HFFc6 (cell line): ENCODE data around the gene PIGBOS1. TPM values are rescaled to one million over a fixed set of nuclear protein-coding genes. Genes with fewer than 3 reads are reported as not detected.
A peak's percentile ranks its signal among the peaks of the same experiment; 100 is the strongest.

ENCODE experiments used
- DNase-seq: peaks from one replicate; pipeline ENCODE4 v3.0.0-alpha.2; 2018
- H3K27ac Mint-ChIP-seq: 2 replicates; pipeline ENCODE4 v1.8.0; 2020; ENCODE audit warnings: mild to moderate bottlenecking, mixed read lengths
- H3K27me3 Mint-ChIP-seq: 2 replicates; pipeline ENCODE4 v1.8.0; 2021; ENCODE audit warnings: mild to moderate bottlenecking, moderate library complexity, mixed read lengths; ENCODE audit not compliant: insufficient read depth
- H3K36me3 Mint-ChIP-seq: 2 replicates; pipeline ENCODE4 v1.8.0; 2021; ENCODE audit warnings: low read depth, mixed read lengths
- H3K4me1 Mint-ChIP-seq: 2 replicates; pipeline ENCODE4 v1.8.0; 2020; ENCODE audit warnings: low read depth, mixed read lengths
- H3K4me3 Mint-ChIP-seq: 2 replicates; pipeline ENCODE4 v1.8.0; 2020; ENCODE audit warnings: mild to moderate bottlenecking, moderate library complexity, mixed read lengths
- H3K9me3 Mint-ChIP-seq: 2 replicates; pipeline ENCODE4 v1.8.0; 2020; ENCODE audit warnings: mild to moderate bottlenecking, mixed read lengths
- total RNA-seq, 6 experiments: library from RNA; stranded (reverse); fragmentation: NEBNext Ultra II Directional; extraction: Animal tissue kit (Norgen Biotek cat#: 25700); gene quantifications; 2 replicates in 1 of 6; 3 replicates in 5 of 6; pipeline ENCODE4 v1.2.3, GENCODE V29; 2021
- TF ChIP-seq, protein P1 (sequence below): fragments of 200-600 bp; sonication (generic); IDR thresholded peaks from 2 replicates; pipeline ENCODE4 v1.5.0; 2021; ENCODE audit warnings: antibody characterized with exemption, mild to moderate bottlenecking

Gene PIGBOS1
- total RNA-seq, 6 experiments from 2014 or later = 7.8 to 11.0 (median 8.4) TPM

DNA sequence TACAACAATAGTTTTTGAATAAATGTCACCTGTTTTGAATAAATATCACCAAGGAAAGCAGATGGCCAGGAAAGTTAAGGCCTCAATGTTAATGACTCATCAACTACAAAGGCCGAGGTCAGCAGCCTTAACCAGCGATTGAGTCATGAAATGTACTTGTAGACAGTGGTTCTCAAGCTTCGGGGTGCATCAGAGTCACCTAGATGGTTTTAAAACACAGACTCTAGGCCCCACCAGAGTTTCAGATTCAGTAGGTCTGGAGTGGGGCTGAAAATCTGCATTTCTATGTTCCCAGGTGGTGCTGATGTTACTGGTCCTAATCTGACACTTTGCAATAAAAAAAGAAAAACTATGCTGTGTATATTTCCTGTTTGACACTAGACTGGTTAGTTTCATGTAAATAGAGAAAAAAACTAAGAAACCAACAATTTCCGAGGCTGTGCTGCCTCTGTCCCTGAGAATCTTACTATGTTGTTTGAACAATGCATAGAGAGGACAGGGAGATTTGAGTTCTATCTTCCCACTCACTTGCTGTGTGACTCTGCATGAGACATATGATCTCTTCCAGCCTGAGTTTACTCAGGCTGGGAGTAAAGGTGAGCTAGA, 39.1 kb downstream of the PIGBOS1 start:
- peak overlapping the region; percentile 86 for H3K27ac Mint-ChIP-seq

DNA sequence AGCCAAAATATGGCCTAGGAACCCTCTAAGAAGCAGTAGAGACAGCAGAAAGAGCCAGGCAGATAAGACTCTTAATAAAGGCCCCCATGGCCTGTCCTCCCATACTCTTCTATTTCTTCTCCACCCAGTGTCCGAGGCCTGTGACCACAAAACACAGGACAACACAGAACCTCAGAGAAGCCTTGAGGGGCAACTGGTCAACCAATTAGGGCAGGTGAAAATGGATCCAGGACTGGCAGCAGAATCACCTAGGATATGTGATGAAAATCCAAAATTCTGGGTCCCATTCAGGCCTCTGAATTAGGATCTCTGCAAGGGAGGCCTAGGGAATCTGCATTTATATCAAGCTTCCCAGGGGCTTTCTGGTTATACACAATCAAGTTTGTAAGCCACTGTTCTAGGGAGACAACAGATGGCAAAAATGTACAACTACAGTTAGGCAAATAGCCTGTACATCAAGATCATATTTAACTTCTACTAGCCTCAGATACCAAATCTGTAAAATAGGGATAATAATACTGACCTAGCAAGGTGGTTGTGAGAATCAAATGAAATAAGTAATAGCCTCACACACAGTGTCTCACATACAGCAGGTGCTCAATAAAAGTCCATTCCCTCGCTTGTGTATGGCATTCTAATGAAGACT, 39.7 kb downstream of the PIGBOS1 start:
- Mint-ChIP-seq H3K4me1 (peaks cover 51% of the 10 kb centered on the region), H3K27ac (peak overlapping the region; percentile 86), H3K27me3 (peaks cover 5% of the 10 kb centered on the region; the same call in 1 of the 2 replicates), H3K4me3 (no peak overlapping the region), H3K9me3 (no peaks in the 10 kb centered on the region), H3K36me3 (no peaks in the 10 kb centered on the region)
- DNase-seq = no peak
- TF ChIP-seq, protein P1, sequence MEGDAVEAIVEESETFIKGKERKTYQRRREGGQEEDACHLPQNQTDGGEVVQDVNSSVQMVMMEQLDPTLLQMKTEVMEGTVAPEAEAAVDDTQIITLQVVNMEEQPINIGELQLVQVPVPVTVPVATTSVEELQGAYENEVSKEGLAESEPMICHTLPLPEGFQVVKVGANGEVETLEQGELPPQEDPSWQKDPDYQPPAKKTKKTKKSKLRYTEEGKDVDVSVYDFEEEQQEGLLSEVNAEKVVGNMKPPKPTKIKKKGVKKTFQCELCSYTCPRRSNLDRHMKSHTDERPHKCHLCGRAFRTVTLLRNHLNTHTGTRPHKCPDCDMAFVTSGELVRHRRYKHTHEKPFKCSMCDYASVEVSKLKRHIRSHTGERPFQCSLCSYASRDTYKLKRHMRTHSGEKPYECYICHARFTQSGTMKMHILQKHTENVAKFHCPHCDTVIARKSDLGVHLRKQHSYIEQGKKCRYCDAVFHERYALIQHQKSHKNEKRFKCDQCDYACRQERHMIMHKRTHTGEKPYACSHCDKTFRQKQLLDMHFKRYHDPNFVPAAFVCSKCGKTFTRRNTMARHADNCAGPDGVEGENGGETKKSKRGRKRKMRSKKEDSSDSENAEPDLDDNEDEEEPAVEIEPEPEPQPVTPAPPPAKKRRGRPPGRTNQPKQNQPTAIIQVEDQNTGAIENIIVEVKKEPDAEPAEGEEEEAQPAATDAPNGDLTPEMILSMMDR = no peak

More for the DNA sequence above, 39.1 kb downstream of the PIGBOS1 start:
- Mint-ChIP-seq H3K36me3 (no peaks in the 10 kb centered on the region), H3K4me1 (peaks cover 51% of the 10 kb centered on the region), H3K9me3 (no peaks in the 10 kb centered on the region), H3K27me3 (peaks cover 5% of the 10 kb centered on the region; the same call in 1 of the 2 replicates), H3K4me3 (peak overlapping the region; percentile 30; the same call in 1 of the 2 replicates)
- TF ChIP-seq, protein P1 = no peak
- DNase-seq = peak; percentile 85

DNA sequence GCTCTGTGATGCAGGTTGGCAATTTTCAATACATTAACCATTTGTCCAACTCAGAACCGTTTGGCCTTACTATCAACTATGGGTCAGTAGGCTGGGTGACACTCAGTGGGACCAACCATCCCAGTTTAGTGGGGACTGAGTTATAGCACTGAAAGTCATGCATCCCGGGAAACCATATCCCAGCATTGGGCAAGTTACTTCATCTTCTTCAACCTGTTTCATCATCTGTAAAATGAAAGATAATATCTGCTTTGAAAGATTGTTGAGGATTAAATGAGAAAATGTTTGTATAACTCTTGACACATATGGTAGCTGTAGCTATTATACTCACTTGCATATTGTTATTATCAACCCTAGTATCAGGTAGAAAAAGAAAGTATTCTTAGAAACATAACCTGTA, 41.2 kb downstream of the PIGBOS1 start:
- Mint-ChIP-seq H3K27ac (no peak overlapping the region), H3K4me1 (peaks cover 47% of the 10 kb centered on the region), H3K27me3 (peaks cover 5% of the 10 kb centered on the region; the same call in 1 of the 2 replicates), H3K4me3 (no peak overlapping the region), H3K9me3 (no peaks in the 10 kb centered on the region), H3K36me3 (no peaks in the 10 kb centered on the region)
- TF ChIP-seq, protein P1 = no peak
- DNase-seq = no peak

DNA sequence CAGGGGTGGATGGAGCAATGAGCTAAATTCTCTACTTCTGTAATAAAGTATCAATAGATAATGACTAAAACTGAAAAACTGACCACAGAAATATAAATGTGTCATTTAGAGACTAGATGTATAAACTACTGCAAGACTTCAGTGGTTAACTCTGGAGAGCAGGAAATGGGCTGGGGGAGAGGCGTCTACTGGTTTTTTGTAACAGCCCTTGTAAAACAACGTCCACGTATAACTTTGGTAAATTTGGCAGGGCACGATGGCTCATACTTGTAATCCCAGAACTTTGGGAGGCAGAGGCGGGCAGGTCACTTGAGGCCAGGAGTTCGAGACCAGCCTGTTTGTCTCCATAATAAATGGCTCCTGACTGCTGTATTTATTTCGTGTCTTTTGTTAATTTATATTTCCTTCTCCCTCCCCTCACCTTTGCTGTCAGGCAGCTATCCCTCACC, 41.8 kb downstream of the PIGBOS1 start:
- no peak overlapping the region for H3K27ac Mint-ChIP-seq
- TF ChIP-seq, protein P1 = no peak
- H3K4me3 Mint-ChIP-seq = no peak overlapping the region
- no peaks in the 10 kb centered on the region for H3K36me3 Mint-ChIP-seq
- no peak for DNase-seq
- peaks cover 41% of the 10 kb centered on the region for H3K4me1 Mint-ChIP-seq
- H3K9me3 Mint-ChIP-seq = no peaks in the 10 kb centered on the region
- H3K27me3 Mint-ChIP-seq = peaks cover 5% of the 10 kb centered on the region; the same call in 1 of the 2 replicates

DNA sequence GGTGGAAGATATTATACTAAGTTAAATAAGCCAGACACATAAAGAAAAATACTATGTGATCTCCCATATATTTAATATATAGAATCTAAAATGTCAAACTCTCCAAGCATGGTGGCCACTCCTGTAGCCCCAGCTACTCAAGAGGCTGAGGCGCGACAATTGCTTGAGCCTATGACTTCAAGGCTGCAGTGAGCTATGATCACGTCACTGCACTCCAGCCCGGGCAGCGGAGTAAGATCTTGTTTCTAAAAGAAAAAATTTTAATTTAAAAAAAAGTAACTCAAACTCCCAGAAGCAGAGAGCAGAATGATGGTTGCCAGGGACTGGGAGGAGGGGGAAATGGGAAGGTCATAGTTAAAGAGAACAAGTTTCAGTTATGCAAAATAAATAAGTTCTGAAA, 42.6 kb downstream of the PIGBOS1 start:
- Mint-ChIP-seq H3K27me3 (peaks cover 5% of the 10 kb centered on the region; the same call in 1 of the 2 replicates), H3K27ac (no peak overlapping the region), H3K9me3 (no peaks in the 10 kb centered on the region), H3K4me3 (no peak overlapping the region), H3K36me3 (no peaks in the 10 kb centered on the region), H3K4me1 (peaks cover 33% of the 10 kb centered on the region)
- TF ChIP-seq, protein P1 = no peak
- no peak for DNase-seq
